Stimulated activated CD8-positive, alpha-beta memory T cell treated with anti-CD3 and anti-CD28 coated beads, Interleukin-4, amount 100 ng/mL, for 24 hours (primary cell): ENCODE results near the gene RDH8.

Experiments
- DNase-seq: peaks from one replicate; pipeline ENCODE4 v3.0.0-alpha.2; 2020; ENCODE audit warnings: low read depth

The RDH8 gene

GRCh38 chr19:10013316-10013715 lies at the start of gene RDH8:
Gene RDH8, plus strand, starts transcription at chr19:10013483. Its CDS starts 15 bp downstream, at chr19:10013498.
- no peak for DNase-seq

- no peak for DNase-seq
Measured at GRCh38 chr19:9966024-9966423, 47.3 kb upstream of the RDH8 start.

- DNase-seq = no peak
Measured at GRCh38 chr19:9966448-9966847, 46.8 kb upstream of the RDH8 start.

GRCh38 chr19:9967326-9967725 lies 46.0 kb upstream of the RDH8 start:
- no peak for DNase-seq

GRCh38 chr19:9968820-9969687 lies 44.2 kb upstream of the RDH8 start:
- DNase-seq = no peak

GRCh38 chr19:9969688-9969975 lies 43.7 kb upstream of the RDH8 start:
- DNase-seq = no peak

- no peak for DNase-seq
Measured at GRCh38 chr19:9970481-9970880, 42.8 kb upstream of the RDH8 start.

- no peak for DNase-seq
Measured at GRCh38 chr19:9971166-9971897, 42.0 kb upstream of the RDH8 start.

- no peak for DNase-seq
Measured at GRCh38 chr19:9972103-9972502, 41.2 kb upstream of the RDH8 start.

- DNase-seq = no peak
Measured at GRCh38 chr19:9981406-9982260, 31.6 kb upstream of the RDH8 start.

- DNase-seq = no peak
Measured at GRCh38 chr19:9986787-9987281, 26.4 kb upstream of the RDH8 start.

- DNase-seq = no peak
Measured at GRCh38 chr19:9989504-9989903, 23.8 kb upstream of the RDH8 start.

GRCh38 chr19:9991425-9992191 lies 21.7 kb upstream of the RDH8 start:
- DNase-seq = no peak

- DNase-seq = no peak
Measured at GRCh38 chr19:9995084-9995483, 18.2 kb upstream of the RDH8 start.

GRCh38 chr19:9995999-9996398 lies 17.3 kb upstream of the RDH8 start:
- no peak for DNase-seq

- DNase-seq = no peak
Measured at GRCh38 chr19:9996541-9996940, 16.7 kb upstream of the RDH8 start.

GRCh38 chr19:10000171-10000826 lies 13.0 kb upstream of the RDH8 start:
- peak; percentile 46 for DNase-seq

- DNase-seq = no peak
Measured at GRCh38 chr19:10001899-10002298, 11.4 kb upstream of the RDH8 start.

GRCh38 chr19:10003271-10003670 lies 10.0 kb upstream of the RDH8 start:
- DNase-seq = no peak

- no peak for DNase-seq
Measured at GRCh38 chr19:10004617-10005016, 8.7 kb upstream of the RDH8 start.
